HG03457 (cell line): ENCODE results near the gene PDCD1LG2.
"Not testable (repeated sequence)": the region's sequence is repeated elsewhere in the genome, so short reads cannot be mapped to it uniquely, and the experiment has no call there.

ENCODE experiments used
- ATAC-seq: cut with Tn5 transposase; IDR thresholded peaks from one replicate; pipeline ENCODE4 v1.9.1; 2021; ENCODE audit warnings: moderate number of reproducible peaks; ENCODE audit not compliant: unreplicated experiment

The PDCD1LG2 gene

DNA sequence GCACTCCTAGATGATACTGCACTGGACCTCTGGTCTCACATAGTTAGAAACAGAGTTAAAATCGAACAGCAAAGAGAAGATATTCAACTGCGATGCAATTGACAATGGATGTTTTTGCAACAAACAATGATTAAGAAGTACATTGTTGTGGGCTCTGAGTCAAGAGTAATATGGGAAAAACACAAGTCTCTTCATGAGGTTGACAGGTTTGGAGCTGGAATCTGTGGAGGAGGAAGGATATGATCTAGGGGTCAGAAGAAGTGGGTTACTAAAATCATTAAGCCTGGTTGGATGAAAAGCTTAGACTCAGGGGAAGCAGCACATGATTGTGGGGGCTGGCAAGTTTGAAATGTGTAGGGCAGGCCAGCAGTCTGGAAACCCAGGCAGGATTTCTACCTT is 53.1 kb downstream of the PDCD1LG2 start:
- ATAC-seq, result no peak

DNA sequence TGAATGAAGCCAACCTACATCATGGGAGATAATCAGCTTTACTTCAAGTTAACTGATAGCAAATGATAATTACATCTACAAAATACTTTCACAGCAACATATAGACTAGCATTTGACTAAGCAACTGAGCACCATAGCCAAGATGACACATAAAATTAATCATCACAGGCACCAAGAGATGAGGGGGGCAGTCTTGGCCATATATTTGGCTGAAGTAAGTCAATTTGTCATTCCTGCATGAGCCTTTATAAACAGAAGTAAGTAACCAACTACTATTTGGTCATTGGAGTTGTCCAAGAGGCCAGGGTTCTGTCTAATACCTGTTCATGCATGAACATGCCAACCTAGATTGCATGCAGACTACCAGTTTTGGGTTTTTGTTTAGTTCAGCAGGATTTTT is 53.6 kb downstream of the PDCD1LG2 start:
- no peak for ATAC-seq

- ATAC-seq, result no peak
Measured at GRCh38 chr9:5566054-5566618, 55.8 kb downstream of the PDCD1LG2 start.

DNA sequence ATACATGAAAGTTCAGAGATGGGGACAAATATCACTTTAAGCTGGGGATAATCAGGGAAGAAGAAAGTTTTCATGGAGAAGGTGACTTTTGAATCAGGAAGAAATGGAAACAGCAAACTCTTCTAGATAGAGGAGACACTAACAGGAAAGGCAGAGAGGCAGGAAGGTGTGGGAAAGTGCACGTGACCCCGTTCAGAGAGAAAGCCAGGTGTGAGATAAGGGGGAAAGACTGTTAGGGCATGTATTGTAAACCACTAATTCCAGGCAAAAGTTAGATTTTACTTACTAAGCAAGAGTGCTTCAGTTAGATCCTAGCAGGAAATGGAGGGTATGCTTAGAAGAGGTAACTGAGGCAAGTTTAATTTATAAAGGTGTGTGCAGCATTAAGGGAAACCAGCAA is 58.5 kb downstream of the PDCD1LG2 start:
- no peak for ATAC-seq

GRCh38 chr9:5569409-5569808 is 59.1 kb downstream of the PDCD1LG2 start:
- ATAC-seq, result no peak

GRCh38 chr9:5569891-5570290 is 59.6 kb downstream of the PDCD1LG2 start:
- ATAC-seq, result no peak

- peak; percentile 47 for ATAC-seq
Measured at GRCh38 chr9:5571629-5572232, 61.4 kb downstream of the PDCD1LG2 start.

GRCh38 chr9:5574097-5574496 is 63.8 kb downstream of the PDCD1LG2 start:
- ATAC-seq, result no peak

DNA sequence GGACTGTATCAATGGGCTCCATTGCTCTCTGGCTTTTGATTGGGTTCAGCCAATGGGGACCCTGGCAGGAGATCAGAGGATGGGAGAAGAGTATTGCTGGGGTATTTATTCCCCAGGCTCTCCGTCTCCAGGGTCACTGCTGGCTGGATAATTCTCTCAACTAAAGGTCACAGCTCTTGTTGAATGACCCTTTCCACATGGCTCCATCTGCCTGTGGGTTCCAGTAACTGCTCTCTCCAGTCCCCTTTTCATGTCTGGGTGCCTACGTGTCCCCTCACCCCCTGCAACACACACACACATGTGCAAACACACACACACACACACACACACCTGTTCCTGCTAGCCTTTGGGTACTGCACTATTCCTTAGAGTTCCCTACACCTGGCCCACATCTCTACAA is 64.7 kb downstream of the PDCD1LG2 start:
- no peak for ATAC-seq

- no peak for ATAC-seq
Measured at GRCh38 chr9:5577225-5577624, 66.9 kb downstream of the PDCD1LG2 start.

GRCh38 chr9:5578018-5578697 is 67.8 kb downstream of the PDCD1LG2 start:
- ATAC-seq, result no peak

DNA sequence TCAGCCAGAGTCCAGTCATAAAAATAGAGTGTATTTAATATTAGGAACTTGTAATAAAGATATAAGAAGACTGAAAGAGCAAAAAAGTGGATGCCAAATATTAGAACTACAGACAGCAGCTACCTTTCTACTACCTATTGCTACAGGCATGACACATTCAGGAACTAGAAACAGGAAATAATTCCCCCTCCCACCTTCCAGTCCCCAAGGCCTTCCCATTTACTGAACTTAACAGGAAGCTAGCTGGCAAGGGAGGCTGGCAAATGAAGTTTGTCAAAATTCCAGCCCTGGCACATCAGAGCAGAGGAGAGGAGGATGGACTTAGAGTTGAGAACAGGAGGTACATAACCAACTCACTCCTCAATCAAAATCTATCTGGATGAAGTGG is 68.4 kb downstream of the PDCD1LG2 start:
- ATAC-seq, result no peak

- ATAC-seq, result no peak
Measured at GRCh38 chr9:5579881-5580280, 69.5 kb downstream of the PDCD1LG2 start.

GRCh38 chr9:5580650-5581049 is 70.3 kb downstream of the PDCD1LG2 start:
- ATAC-seq, result no peak

- ATAC-seq, result not testable (repeated sequence)
Measured at GRCh38 chr9:5581706-5582105, 71.4 kb downstream of the PDCD1LG2 start.

DNA sequence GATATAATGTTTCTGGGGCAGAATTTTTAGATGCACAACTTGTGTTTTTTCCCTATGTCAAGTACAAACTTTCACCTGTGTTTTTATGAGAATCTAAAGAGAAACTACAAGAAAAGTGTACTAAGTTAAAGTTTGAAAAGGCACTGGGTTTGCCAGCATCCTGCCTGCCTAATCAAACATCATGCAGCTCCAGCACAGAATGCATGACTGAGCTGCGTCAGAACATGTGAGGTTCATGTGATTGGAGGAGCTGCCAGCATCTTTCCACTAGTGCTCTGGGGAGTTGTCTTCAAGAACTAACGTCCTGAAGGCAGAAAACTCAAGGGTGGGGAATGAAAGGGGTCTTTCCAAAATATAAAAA is 72.5 kb downstream of the PDCD1LG2 start:
- peak; percentile 43 for ATAC-seq

- peak; percentile 33 for ATAC-seq
Measured at GRCh38 chr9:5586391-5586802, 76.1 kb downstream of the PDCD1LG2 start.

DNA sequence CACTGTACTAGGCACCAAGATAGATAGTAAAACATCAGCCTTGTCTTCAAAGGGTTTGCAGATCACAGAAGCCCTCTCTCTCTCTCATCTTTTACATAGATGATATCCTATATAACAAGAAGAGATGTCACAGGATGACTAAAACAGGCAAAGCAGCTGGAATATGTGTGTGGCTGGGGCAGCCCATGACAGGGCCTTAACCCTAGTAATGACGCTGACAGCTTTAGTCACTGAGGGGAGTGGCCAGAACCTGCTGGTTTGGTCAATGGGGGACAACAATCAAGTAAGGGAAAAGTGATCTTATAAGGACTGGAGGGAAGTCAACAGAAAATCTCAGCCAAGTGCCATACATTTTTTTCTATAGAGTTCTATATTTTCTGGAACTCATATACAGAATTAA is 76.7 kb downstream of the PDCD1LG2 start:
- ATAC-seq, result no peak

DNA sequence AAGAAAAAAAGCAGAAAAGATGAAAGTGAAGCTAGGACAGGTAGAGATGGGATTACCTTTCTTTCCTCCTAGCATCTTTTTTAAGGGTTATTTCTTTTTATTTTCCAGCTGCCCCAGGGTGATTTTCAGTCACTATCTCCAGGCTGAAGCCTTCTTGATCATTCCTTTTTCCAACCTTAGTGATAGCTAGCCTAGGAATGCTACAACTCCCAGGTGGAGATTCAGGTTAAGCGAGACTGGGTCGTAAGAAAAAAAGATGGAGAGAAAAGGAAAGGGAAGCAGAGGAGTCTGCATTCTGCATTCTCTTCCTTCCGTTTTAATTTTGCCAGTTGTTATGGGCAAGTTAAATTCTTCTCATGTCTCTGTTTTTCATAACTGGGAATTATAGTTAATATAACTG is 81.9 kb downstream of the PDCD1LG2 start:
- ATAC-seq, result no peak

DNA sequence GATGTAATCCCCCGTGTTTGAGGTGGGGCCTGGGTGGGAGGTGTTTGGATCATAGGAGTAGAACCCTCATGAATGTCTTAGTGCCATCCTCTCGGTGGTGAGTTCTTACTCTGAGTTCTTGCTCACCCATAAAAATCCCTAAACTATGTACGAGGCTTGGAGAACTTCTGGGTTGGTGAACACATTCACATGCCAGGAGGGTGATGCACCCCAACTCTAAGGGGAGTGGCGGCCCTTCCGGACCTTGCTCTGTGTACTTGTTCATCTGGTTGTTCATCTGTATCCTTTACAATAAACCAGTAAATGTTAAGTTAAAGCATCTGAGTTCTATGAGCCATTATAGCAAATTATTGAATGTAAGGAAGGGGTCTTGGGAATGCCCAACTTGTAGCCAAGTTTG is 82.6 kb downstream of the PDCD1LG2 start:
- no peak for ATAC-seq

- ATAC-seq, result peak; percentile 51
Measured at GRCh38 chr9:5593904-5594303, 83.6 kb downstream of the PDCD1LG2 start.

DNA sequence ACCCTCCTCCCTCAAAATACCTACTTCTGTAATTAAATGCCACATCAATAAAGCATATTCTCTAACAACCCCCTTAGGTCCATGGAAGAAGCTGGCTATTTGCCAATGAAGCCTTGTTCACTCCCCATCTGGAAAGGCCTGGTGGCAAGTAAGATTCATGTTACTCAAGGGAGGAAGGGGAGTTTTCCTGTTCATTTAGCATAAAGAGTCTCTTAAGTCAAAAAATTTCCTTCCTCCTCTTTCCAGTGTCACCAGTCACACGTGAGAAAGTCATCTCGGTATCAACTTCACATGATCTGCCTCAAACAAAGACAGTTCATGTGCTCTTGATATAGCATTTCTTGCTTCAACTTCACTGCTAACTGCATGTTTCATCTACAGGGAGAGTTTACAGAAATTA is 85.8 kb downstream of the PDCD1LG2 start:
- ATAC-seq, result no peak
